ENCODE results near the gene COL4A3. TPM values are rescaled to one million over a fixed set of nuclear protein-coding genes. Genes with fewer than 3 reads are reported as not detected.

COL4A3 gene
- total RNA-seq, 4 donors from 2014 or later: 0.19 to 7.7 (median 4.5) TPM

GRCh38 chr2:227256605-227257004 is 92.2 kb downstream of the COL4A3 start:
- TF ChIP-seq CTCF (IDR thresholded peaks at IDR 0.05; ENCODE audit: low read depth): no peak

- no peak for TF ChIP-seq CTCF (IDR thresholded peaks at IDR 0.05; ENCODE audit: low read depth)
These were observed 93.4 kb downstream of the COL4A3 start for GRCh38 chr2:227257820-227258219.

GRCh38 chr2:227260041-227260440 is 95.6 kb downstream of the COL4A3 start:
- no peak for TF ChIP-seq CTCF (IDR thresholded peaks at IDR 0.05; ENCODE audit: low read depth)

- TF ChIP-seq CTCF (IDR thresholded peaks at IDR 0.05; ENCODE audit: low read depth): no peak
These were observed 103.1 kb downstream of the COL4A3 start for GRCh38 chr2:227267410-227268115.

- no peak for TF ChIP-seq CTCF (IDR thresholded peaks at IDR 0.05; ENCODE audit: low read depth)
These were observed 116.5 kb downstream of the COL4A3 start for GRCh38 chr2:227280895-227281294.

GRCh38 chr2:227285741-227286236 is 121.4 kb downstream of the COL4A3 start:
- no peak for TF ChIP-seq CTCF (IDR thresholded peaks at IDR 0.05; ENCODE audit: low read depth)

GRCh38 chr2:227287771-227288170 is 123.3 kb downstream of the COL4A3 start:
- no peak for TF ChIP-seq CTCF (IDR thresholded peaks at IDR 0.05; ENCODE audit: low read depth)
